Suprapubic skin (tissue), 4 donors: ENCODE measurements around the gene SSTR3. TPM values are rescaled to one million over a fixed set of nuclear protein-coding genes. Genes with fewer than 3 reads are reported as not detected.

Source experiments
- DNase-seq, 2 donors: peaks; one replicate each; pipeline ENCODE4 v3.0.0-alpha.2; 2019; ENCODE audit warnings: low spot score in 2 of 2
- H3K27ac ChIP-seq: fragments of 200-600 bp; sonication (generic); one replicate; pipeline ENCODE4 v1.5.1; 2019
- H3K27me3 ChIP-seq: fragments of 200-600 bp; sonication (generic); one replicate; pipeline ENCODE4 v1.5.1; 2019
- H3K36me3 ChIP-seq: fragments of 200-600 bp; sonication (generic); one replicate; pipeline ENCODE4 v1.5.1; 2019
- H3K4me1 ChIP-seq: fragments of 200-600 bp; sonication (generic); one replicate; pipeline ENCODE4 v1.5.1; 2019
- H3K4me3 ChIP-seq: fragments of 200-600 bp; sonication (generic); one replicate; pipeline ENCODE4 v1.5.1; 2019; ENCODE audit warnings: mild to moderate bottlenecking
- H3K9me3 ChIP-seq: fragments of 200-600 bp; sonication (generic); one replicate; pipeline ENCODE4 v1.5.1; 2019
- EP300 ChIP-seq: sonication (generic); formaldehyde crosslinking; IDR thresholded peaks from one replicate; pipeline ENCODE4 v1.6.1; 2017; ENCODE audit warnings: antibody characterized with exemption
- POLR2A ChIP-seq, 2 donors: fragments of 450-650 bp; IDR thresholded peaks; one replicate each; pipeline ENCODE4 v1.6.1; 2017; ENCODE audit warnings: antibody characterized with exemption in 2 of 2, mild to moderate bottlenecking in 2 of 2, moderate library complexity in 2 of 2
- POLR2AphosphoS5 ChIP-seq, 3 donors: sonication (generic); formaldehyde crosslinking; IDR thresholded peaks; one replicate each; pipeline ENCODE4 v1.6.1; 2017; ENCODE audit warnings: antibody characterized with exemption in 3 of 3
- WGBS: methylation state at CpG from one replicate; pipeline ENCODE4 v1.1.5; 2018; 5-methylcytosine and 5-hydroxymethylcytosine counted together
- total RNA-seq, 4 donors: library from RNA; depleted of rRNA; stranded (reverse); fragments of >200 nt; gene quantifications; one replicate each; pipeline ENCODE4 v1.1.0, GENCODE V29; 2016
- TF ChIP-seq, protein P1 (sequence below), 2 donors: fragments of 200-600 bp in 1 of 2; fragments of 450-650 bp in 1 of 2; sonication (generic) in 1 of 2; IDR thresholded peaks; one replicate each; pipeline ENCODE4 v1.5.1; 2016 to 2019; ENCODE audit warnings: antibody characterized with exemption in 2 of 2, mild to moderate bottlenecking in 1 of 2, moderate library complexity in 1 of 2

Gene SSTR3
- total RNA-seq, 4 donors from 2014 or later = not detected

DNA sequence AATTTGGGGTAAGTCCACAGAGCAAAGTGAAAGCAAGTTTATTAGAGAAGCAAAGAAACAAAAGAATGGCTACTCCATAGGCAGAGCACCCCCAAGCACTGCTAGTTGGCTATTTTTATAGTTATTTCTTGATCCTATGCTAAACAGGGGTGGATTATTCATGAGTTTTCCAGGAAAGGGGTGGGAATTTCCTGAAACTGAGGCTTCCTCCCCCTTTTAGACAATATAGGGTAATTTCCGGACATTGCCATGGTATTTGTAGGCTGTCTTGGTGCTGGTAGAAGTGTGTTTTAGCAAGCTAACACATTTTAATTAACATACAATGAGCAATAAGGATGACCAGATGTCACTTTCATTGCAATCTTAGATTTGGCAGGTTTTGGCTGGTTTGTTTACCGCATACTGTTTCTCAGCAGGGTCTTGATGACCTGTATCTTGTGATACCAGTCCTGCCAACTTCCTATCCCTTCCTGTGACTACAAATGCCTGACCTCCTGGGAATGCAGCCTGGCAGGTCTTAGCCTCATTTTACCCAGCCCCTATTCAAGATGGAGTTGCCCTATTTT, 23.3 kb downstream of the SSTR3 start:
- H3K27ac ChIP-seq = peak overlapping the region; percentile 83
- WGBS = 17% methylated on average over 2 of the region's 2 CpGs
- TF ChIP-seq POLR2AphosphoS5 (IDR thresholded peaks at IDR 0.05) (no peak), EP300 (no peak), POLR2A (IDR thresholded peaks at IDR 0.05) (no peak)
- TF ChIP-seq, protein P1, sequence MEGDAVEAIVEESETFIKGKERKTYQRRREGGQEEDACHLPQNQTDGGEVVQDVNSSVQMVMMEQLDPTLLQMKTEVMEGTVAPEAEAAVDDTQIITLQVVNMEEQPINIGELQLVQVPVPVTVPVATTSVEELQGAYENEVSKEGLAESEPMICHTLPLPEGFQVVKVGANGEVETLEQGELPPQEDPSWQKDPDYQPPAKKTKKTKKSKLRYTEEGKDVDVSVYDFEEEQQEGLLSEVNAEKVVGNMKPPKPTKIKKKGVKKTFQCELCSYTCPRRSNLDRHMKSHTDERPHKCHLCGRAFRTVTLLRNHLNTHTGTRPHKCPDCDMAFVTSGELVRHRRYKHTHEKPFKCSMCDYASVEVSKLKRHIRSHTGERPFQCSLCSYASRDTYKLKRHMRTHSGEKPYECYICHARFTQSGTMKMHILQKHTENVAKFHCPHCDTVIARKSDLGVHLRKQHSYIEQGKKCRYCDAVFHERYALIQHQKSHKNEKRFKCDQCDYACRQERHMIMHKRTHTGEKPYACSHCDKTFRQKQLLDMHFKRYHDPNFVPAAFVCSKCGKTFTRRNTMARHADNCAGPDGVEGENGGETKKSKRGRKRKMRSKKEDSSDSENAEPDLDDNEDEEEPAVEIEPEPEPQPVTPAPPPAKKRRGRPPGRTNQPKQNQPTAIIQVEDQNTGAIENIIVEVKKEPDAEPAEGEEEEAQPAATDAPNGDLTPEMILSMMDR (IDR thresholded peaks at IDR 0.05) = no peak
- H3K4me3 ChIP-seq = peak overlapping the region; percentile 42
- peaks cover 47% of the 10 kb centered on the region for H3K4me1 ChIP-seq
- H3K36me3 ChIP-seq = no peaks in the 10 kb centered on the region
- DNase-seq = peak in 1 of 2 donors; percentile 21
- H3K27me3 ChIP-seq = no peaks in the 10 kb centered on the region
- no peaks in the 10 kb centered on the region for H3K9me3 ChIP-seq

DNA sequence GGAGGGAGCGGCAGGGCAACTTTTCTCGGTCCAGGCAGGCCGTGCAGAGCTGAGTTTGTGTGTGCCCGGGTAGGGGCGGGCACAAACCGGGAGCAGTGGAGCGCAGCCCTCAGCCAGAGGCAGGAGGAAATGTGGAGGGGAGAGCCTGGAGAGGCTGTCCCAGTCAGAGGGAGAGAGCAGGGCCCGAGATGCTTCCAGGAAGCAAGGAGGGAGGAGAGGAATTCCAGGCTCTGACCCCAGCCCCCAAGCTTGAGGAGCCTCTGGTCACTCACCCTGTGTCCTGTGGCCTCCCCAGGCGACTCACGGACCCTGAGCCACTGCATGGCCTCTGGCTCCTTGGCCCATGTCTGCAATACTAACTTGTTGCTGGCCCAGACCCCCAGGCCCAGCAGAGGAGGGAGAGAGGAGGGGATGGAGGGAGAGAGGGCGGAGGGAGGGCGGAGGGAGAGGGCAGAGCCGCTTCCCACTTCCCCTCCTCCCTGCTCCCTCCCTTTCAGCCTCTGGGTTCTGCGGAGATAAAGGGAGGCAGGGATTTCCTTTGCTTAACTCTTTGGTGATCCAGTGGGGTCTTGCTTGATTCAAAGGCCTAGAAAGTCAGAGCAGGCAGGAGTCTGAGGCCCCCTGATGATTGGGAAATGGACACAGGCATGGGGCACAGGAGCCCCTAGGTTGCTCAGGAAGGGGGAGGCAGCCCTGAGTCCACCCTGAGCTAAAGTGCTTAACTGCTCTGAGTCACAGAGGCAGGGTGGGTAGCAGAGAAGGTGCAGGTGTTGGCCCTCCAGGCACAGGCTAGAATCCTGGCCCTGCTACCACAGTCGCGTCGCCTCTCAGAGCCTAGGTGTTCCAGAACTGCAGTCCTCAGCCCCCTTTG, 24.2 kb downstream of the SSTR3 start, which contains the start of gene C1QTNF6:
Gene C1QTNF6 (minus strand): TSS at position 357 of the 871 bp plus-strand sequence. CDS start 34 bp downstream, at position 323.
- Histone ChIP-seq H3K4me1 (peaks cover 43% of the 10 kb centered on the region), H3K27ac (peak within 1 kb of the TSS; percentile 83)
- no peak for TF ChIP-seq POLR2A (IDR thresholded peaks at IDR 0.05)
- TF ChIP-seq EP300 = no peak
- no peak for TF ChIP-seq POLR2AphosphoS5 (IDR thresholded peaks at IDR 0.05)
- TF ChIP-seq, protein P1 (IDR thresholded peaks at IDR 0.05) = no peak

DNA sequence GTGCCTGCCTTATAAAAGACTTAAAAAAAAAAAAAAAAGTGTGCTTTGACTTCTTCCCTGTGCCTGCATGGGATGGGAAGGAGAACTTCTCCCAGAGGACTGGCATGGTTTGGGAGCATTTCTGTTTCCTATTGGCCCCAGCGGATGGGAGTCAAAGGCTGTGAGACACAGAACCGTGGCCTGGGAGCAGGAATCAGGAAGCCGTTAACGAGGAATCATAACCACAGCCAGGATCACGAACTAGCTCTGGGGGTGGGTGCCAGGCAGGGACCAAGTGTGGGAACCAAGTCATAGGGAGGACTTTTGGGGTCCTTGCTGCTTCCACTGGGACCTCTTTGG, 24.8 kb downstream of the SSTR3 start:
- WGBS = 20% methylated on average over 5 of the region's 5 CpGs
- no peak for TF ChIP-seq EP300
- no peak for TF ChIP-seq POLR2A (IDR thresholded peaks at IDR 0.05)
- TF ChIP-seq, protein P1 (IDR thresholded peaks at IDR 0.05) = no peak
- TF ChIP-seq POLR2AphosphoS5 (IDR thresholded peaks at IDR 0.05) = no peak
- DNase-seq = no peak
- Histone ChIP-seq H3K36me3 (no peaks in the 10 kb centered on the region), H3K4me1 (peaks cover 43% of the 10 kb centered on the region), H3K9me3 (no peaks in the 10 kb centered on the region), H3K27ac (peak overlapping the region; percentile 83), H3K4me3 (peak overlapping the region; percentile 42), H3K27me3 (no peaks in the 10 kb centered on the region)

More for the DNA sequence above, 24.2 kb downstream of the SSTR3 start, which contains the start of gene C1QTNF6:
- H3K9me3 ChIP-seq = no peaks in the 10 kb centered on the region
- no peaks in the 10 kb centered on the region for H3K36me3 ChIP-seq
- H3K4me3 ChIP-seq = peak within 1 kb of the TSS; percentile 42
- no peaks in the 10 kb centered on the region for H3K27me3 ChIP-seq
- DNase-seq = peak in 1 of 2 donors; percentile 68
- WGBS = 31% methylated on average over 13 of the region's 17 CpGs

DNA sequence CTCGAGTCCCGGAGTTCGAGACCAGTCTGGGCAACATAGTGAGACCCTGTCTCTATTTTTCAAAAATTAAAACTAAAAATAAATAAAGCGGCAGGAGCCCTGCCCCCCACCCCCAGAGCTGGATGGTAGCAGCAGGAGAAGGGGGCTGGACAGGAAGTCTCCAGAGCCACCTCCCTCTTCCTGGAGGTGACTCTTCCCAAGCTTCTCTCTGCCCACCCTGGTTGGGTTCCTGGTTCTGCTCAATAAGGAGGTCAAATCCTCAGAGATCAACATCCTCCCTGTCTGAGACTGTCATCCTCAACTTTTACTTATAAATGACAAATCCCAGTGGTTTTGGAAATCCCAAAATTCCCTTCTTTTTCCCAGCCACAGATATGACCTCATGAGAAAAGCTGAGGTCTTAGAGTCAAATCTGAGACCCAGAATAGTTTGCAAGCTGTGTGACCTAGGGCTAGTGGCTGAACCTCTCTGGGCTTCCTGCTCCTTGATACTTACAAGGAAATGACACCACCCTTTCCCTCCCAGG, 25.2 kb downstream of the SSTR3 start:
- no peak for TF ChIP-seq POLR2AphosphoS5 (IDR thresholded peaks at IDR 0.05)
- TF ChIP-seq, protein P1 (IDR thresholded peaks at IDR 0.05) = no peak
- no peak for TF ChIP-seq EP300
- no peak for TF ChIP-seq POLR2A (IDR thresholded peaks at IDR 0.05)
- Histone ChIP-seq H3K27ac (peak overlapping the region; percentile 52), H3K36me3 (no peaks in the 10 kb centered on the region), H3K9me3 (no peaks in the 10 kb centered on the region), H3K4me3 (peak overlapping the region; percentile 42), H3K27me3 (no peaks in the 10 kb centered on the region), H3K4me1 (peaks cover 43% of the 10 kb centered on the region)
- DNase-seq = peak in 1 of 2 donors; percentile 47
- 65% methylated on average over 4 of the region's 4 CpGs for WGBS
